ENCODE measurements around the gene SLC32A1. TPM values are rescaled to one million over a fixed set of nuclear protein-coding genes. Genes with fewer than 3 reads are reported as not detected.

SLC32A1 gene
- total RNA-seq, 2 donors from 2014 or later, result 0.09 to 0.20 TPM

DNA sequence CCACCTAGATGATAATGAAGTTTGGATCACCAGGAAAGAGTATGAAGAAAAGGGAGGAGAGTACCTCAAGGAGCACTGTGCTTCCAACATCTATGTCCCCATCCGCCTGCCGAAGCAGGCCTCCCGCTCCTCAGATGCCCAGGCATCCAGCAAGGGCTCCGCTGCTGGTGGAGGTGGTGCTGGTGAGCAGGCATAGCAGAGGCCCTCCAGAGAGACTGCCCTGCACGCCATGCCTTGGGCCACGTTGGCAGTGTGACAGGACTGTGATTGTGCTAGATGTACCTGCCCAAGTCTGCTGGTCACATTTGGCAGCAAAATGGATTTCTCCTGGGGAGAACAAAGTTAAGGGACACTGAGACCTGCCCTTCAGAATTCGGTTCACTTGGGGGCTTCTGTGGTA lies 47.3 kb downstream of the SLC32A1 start:
- intact Hi-C loops (cut with DNase I, micrococcal nuclease), result no loop called here

DNA sequence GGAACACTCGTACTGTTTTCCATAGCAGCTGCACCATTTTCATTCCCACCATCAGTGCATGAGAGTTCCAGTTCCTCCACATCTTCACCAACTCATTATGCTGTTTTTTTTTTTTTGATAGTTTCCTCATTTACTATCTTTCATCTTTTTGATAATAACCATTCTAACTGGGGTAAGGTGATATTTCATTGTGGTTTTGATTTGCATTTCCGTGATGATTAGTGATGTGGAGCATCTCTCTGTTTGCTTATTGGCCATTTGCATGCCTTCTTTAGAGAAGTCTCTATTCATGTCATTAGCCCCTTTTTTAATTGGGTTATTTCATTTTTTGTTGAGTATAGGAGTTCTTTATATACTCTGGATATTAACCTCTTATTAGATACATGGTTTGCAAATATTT lies 49.9 kb downstream of the SLC32A1 start:
- ATAC-seq, result no peak
- intact Hi-C loops (cut with DNase I, micrococcal nuclease), result no loop called here
- no peak for DNase-seq

More for the DNA sequence above, 47.3 kb downstream of the SLC32A1 start:
- ATAC-seq (no peak), DNase-seq (no peak)

DNA sequence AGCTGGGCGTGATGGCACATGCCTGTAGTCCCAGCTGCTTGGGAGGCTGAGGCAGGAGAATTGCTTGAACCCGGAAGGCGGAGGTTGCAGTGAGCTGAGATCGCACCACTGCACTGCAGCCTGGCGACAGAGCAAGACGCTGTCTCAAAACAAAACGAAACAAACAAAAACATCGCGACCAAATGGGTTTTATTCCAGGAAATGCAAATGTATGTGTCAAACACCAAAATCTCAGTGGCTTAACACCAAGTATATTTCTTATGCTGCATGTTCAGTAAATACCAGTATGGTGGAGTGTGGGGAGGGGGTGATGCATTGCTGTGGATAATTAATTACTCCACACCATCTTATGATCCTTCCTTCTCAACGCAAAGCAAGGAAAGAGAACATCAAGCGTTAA lies 52.1 kb downstream of the SLC32A1 start:
- intact Hi-C loops (cut with DNase I, micrococcal nuclease), result no loop called here
- ATAC-seq (no peak), DNase-seq (no peak)

Other genes with a start within 250 kb of the SLC32A1 start
- gene ADIG, start 143.3 kb upstream of the SLC32A1 start, total RNA-seq, result not detected
- not detected for gene ARHGAP40, start 122.7 kb upstream of the SLC32A1 start, total RNA-seq
- 10 to 100 TPM in 1 of 2 donors, 1 to 10 TPM in 1; 5.9 to 10.1 TPM for gene ACTR5, start 24.0 kb downstream of the SLC32A1 start, total RNA-seq
- gene PPP1R16B, start 81.2 kb downstream of the SLC32A1 start, total RNA-seq, result 1 to 10 TPM; 2.1 to 4.4 TPM
- 10 to 100 TPM in 1 of 2 donors, 1 to 10 TPM in 1; 9.4 to 11.2 TPM for gene FAM83D, start 201.9 kb downstream of the SLC32A1 start, total RNA-seq
- gene DHX35, start 237.9 kb downstream of the SLC32A1 start, total RNA-seq, result 10 to 100 TPM; 14.0 to 14.1 TPM

Data from left colon (tissue), 2 donors.